GM10266 (cell line): ENCODE measurements around the gene RHOA.
"Not testable (repeated sequence)": the region's sequence is repeated elsewhere in the genome, so short reads cannot be mapped to it uniquely, and the experiment has no call there.

Experiments
- DNase-seq: peaks from one replicate; pipeline ENCODE4 v3.0.0; 2012; ENCODE audit errors: extremely low spot score
- TF ChIP-seq, protein P1 (sequence below): IDR thresholded peaks from 2 replicates; pipeline ENCODE4 v1.5.1; 2012; ENCODE audit warnings: mild to moderate bottlenecking, low read depth; ENCODE audit not compliant: control insufficient read depth, insufficient read depth; ENCODE audit errors: missing control alignments

The RHOA gene

DNA sequence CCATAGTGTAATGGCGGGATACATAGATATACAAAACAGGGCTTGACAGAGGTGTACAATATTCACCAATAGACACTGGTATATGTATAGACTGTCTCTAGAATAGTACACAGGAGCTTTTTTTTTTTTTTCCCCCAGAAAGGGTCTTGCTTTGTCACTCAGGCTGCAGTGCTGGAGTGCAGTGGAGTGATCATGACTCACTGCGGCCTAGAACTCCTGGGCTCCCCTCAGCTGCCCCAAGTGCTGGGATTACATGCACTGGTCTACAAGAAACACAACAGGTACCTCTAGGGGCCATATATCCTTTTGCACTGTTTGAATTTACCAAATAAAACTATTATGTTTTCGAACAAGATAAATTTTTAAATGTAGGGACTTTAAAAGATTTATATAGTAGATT is 12.3 kb downstream of the RHOA start:
- DNase-seq = no peak
- TF ChIP-seq, protein P1, sequence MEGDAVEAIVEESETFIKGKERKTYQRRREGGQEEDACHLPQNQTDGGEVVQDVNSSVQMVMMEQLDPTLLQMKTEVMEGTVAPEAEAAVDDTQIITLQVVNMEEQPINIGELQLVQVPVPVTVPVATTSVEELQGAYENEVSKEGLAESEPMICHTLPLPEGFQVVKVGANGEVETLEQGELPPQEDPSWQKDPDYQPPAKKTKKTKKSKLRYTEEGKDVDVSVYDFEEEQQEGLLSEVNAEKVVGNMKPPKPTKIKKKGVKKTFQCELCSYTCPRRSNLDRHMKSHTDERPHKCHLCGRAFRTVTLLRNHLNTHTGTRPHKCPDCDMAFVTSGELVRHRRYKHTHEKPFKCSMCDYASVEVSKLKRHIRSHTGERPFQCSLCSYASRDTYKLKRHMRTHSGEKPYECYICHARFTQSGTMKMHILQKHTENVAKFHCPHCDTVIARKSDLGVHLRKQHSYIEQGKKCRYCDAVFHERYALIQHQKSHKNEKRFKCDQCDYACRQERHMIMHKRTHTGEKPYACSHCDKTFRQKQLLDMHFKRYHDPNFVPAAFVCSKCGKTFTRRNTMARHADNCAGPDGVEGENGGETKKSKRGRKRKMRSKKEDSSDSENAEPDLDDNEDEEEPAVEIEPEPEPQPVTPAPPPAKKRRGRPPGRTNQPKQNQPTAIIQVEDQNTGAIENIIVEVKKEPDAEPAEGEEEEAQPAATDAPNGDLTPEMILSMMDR = no peak

DNA sequence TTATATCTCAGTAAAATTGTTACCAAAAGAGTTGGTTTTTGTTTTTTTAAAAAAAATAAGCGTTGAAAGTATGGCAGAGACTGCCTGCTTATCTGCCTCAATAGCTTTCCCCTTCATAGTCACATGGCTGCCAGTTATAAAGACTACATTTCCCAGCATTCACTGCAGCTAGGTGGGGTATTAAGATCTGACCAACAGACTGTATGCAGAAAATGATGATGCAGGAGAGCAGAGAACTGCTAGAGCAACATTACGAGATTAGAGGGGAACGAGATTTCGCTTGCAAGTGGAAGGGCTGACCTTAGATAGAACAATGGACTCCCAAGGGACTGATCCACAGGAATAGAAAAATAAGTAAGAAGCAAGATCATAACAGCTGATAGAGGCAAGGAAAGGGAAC is 14.3 kb downstream of the RHOA start:
- TF ChIP-seq, protein P1 = no peak
- no peak for DNase-seq

DNA sequence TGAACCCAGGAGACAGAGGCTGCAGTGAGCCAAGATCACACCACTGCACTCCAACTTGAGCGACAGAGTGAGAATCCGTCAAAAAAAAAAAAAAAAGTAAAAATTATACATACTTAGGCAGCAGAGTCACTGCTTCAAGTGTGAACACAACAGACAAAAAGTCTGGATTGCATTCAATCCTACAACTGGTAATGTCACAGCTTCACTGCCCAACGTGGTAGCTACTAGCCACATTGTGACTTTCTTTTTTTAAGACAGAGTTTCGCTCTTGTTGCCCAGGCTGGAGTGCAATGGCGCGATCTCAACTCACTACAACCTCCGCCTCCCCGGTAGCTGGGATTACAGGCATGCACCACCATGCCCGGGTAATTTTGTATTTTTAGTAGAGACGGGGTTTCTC is 20.5 kb downstream of the RHOA start:
- not testable (repeated sequence) for DNase-seq

DNA sequence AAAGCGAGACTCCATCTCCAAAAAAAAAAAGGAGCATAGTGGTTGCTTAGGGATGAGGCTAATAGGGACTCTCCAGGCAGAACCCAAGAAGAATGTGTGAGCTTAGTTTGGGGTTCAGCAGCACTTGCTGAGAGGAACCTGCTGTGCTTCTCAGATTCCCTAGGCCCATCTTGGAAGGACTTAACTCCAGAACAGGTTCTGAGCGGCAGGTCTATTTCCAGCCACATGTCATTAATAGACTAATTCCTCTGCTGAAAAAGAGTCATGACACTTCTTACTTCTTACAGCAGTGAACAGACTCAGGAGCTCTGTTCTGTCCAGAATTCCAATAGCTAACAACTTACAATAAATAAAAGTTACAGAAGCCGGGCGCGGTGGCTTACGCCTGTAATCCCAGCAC is 22.5 kb downstream of the RHOA start:
- no peak for DNase-seq
- TF ChIP-seq, protein P1 = no peak

DNA sequence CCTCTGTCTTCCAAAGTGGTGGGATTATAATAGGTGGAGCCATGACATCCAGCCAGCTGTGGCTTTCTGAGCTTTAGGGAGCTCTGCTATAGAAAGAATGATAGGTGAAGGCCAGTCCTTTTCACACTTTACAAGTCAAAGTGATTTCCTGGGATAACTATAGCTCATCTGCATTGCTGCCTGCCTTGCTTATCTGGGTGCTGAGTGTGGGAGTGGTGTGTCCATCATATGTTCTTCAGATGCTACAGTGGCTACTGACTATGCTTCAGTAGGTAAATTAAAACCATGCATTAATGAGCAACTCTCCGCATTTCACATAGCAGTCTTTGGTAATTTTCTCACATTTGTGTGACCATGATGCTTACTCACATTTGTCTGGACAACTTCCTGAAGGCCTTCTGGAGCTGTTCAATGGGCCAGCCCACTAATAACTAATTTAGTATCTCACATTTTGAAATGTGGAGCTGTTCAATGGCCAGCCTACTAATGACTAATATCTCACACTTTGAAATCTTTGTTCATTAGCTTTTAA is 23.4 kb downstream of the RHOA start:
- TF ChIP-seq, protein P1 = no peak
- no peak for DNase-seq

DNA sequence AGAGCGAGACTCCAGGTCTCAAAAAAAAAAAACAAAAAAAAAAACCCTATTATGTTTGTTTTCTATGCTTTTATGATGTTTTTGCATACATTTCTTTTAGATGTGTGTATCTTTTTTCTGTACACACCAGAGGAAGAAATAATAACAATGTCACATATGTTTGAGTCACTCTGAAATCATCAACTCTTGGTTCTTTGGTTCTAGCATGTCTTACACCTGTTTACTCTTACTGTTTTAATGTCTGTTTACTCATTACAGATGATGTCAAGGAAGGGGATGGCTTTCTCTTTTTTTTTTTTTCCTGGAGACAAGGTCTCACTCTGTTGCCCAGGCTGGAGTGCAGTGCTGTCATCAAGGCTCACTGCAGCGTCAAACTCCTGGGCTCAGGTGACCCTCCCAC is 24.1 kb downstream of the RHOA start:
- TF ChIP-seq, protein P1 = no peak
- DNase-seq = no peak

DNA sequence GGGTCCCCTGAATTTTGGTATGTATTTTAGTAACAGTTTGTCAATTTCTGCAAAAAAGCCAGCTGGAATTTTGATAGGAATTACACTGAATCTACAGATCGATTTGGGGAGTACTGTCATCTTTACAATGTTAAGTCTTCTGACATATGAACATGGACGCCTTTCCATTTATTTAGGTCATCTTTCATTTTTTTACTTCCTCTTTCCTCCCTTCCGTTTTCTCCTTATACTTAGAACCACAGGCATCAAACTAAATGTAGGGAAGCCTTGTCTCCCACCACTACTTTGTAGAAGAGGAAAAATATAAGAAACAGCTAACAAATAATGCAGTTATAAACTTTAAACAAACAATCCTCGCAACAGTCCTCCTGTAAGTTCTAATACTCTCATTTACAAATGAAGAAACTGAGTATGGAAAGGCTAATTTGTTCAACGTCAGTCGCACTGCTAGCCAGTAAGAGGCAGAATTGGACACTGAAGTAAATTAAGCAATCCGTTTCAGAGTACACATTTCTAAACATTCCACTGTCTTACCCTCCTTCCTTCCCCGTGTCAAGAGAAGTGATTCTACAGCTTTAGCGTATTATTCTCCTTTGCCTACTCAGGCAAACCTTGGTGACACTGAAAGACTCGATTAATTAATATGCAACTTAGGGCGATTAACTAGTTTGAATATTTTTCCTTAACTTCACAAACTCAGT is 25.6 kb downstream of the RHOA start:
- DNase-seq = no peak
- TF ChIP-seq, protein P1 = no peak

DNA sequence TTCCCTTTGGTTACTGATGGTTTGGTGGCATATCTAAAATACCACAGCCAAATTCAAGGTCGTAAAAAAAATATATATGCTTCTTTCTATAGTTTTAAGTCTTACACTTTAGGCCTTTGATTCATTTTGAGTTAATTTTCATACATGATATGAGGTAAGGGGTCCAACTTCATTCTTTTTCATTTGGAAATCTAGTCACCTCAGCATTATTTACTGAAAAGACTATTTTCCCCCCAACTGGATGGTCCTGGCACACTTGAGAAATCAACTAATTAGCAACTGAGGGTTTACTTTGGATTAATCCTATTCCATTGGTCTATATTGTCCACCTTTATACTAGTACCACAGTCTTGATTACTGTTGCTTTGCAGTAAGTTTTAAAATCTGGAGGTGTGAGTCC is 26.2 kb downstream of the RHOA start:
- TF ChIP-seq, protein P1 = no peak
- no peak for DNase-seq
